Stimulated activated CD8-positive, alpha-beta memory T cell treated with anti-CD3 and anti-CD28 coated beads, Interleukin-15, amount 100 ng/mL, for 4 hours (primary cell): ENCODE data around the gene FOSL2.

ENCODE experiments used
- DNase-seq, 2 donors: peaks; one replicate each; pipeline ENCODE4 v3.0.0-alpha.2; 2020; ENCODE audit warnings: low read depth in 2 of 2

FOSL2 gene

GRCh38 chr2:28392297-28393113 is at the start of gene FOSL2:
Gene FOSL2, plus strand, starts transcription at chr2:28392858. Its CDS starts 863 bp downstream, at chr2:28393721.
- peak; percentile 90 to 93 for DNase-seq

GRCh38 chr2:28343184-28343942 is 49.3 kb upstream of the FOSL2 start:
- DNase-seq: no peak

GRCh38 chr2:28343971-28344715 is 48.5 kb upstream of the FOSL2 start:
- DNase-seq: no peak

GRCh38 chr2:28344756-28345373 is 47.8 kb upstream of the FOSL2 start:
- no peak for DNase-seq

GRCh38 chr2:28345619-28346018 is 47.0 kb upstream of the FOSL2 start:
- DNase-seq: no peak

- DNase-seq: no peak
Measured at GRCh38 chr2:28346587-28346986, 46.1 kb upstream of the FOSL2 start.

- no peak for DNase-seq
Measured at GRCh38 chr2:28347193-28347592, 45.5 kb upstream of the FOSL2 start.

- no peak for DNase-seq
Measured at GRCh38 chr2:28347596-28347995, 45.1 kb upstream of the FOSL2 start.

GRCh38 chr2:28348149-28348567 is 44.5 kb upstream of the FOSL2 start:
- DNase-seq: peak; percentile 30 to 39

- DNase-seq: no peak
Measured at GRCh38 chr2:28348921-28349320, 43.7 kb upstream of the FOSL2 start.

- DNase-seq: no peak
Measured at GRCh38 chr2:28349546-28350165, 43.0 kb upstream of the FOSL2 start.

- DNase-seq: no peak
Measured at GRCh38 chr2:28350196-28350595, 42.5 kb upstream of the FOSL2 start.

GRCh38 chr2:28350791-28351285 is 41.8 kb upstream of the FOSL2 start:
- DNase-seq: no peak

- no peak for DNase-seq
Measured at GRCh38 chr2:28351621-28352020, 41.0 kb upstream of the FOSL2 start.

- no peak for DNase-seq
Measured at GRCh38 chr2:28352104-28352503, 40.6 kb upstream of the FOSL2 start.

- no peak for DNase-seq
Measured at GRCh38 chr2:28352610-28353195, 40.0 kb upstream of the FOSL2 start.

GRCh38 chr2:28354920-28355520 is 37.6 kb upstream of the FOSL2 start:
- DNase-seq: no peak

GRCh38 chr2:28355521-28356094 is 37.0 kb upstream of the FOSL2 start:
- no peak for DNase-seq

- no peak for DNase-seq
Measured at GRCh38 chr2:28356095-28356911, 36.4 kb upstream of the FOSL2 start.
